GM12891 (cell line): ENCODE data around the gene TRAPPC2.

Source experiments
- POLR2A ChIP-seq: IDR thresholded peaks from 2 replicates; pipeline ENCODE4 v1.6.1; 2011; ENCODE audit warnings: low read depth, low read length, control low read depth
- POLR2AphosphoS5 ChIP-seq: IDR thresholded peaks from 2 replicates; pipeline ENCODE4 v1.6.1; 2011; ENCODE audit warnings: low read depth, low read length, control low read depth
- POU2F2 ChIP-seq: IDR thresholded peaks from 2 replicates; pipeline ENCODE4 v1.6.1; 2011; ENCODE audit warnings: low read depth, mild to moderate bottlenecking, control low read depth, low read length, moderate library complexity
- SPI1 ChIP-seq: IDR thresholded peaks from 2 replicates; pipeline ENCODE4 v1.6.1; 2011; ENCODE audit warnings: low read depth, low read length, control low read depth
- TAF1 ChIP-seq: IDR thresholded peaks from 2 replicates; pipeline ENCODE4 v1.6.1; 2011; ENCODE audit warnings: low read depth, low read length, control low read depth

GRCh38 chrX:13741695-13742094, 7.3 kb upstream of the TRAPPC2 start:
- no peak for TF ChIP-seq POLR2A
- TF ChIP-seq POLR2AphosphoS5, result no peak
- no peak for TF ChIP-seq POU2F2
- no peak for TF ChIP-seq SPI1
- no peak for TF ChIP-seq TAF1
